OCI-LY3 (cell line): ENCODE data around the gene ATP1B1.

Experiments
- CTCF ChIP-seq: fragments of 200-600, 300-600 bp; sonication (generic); IDR thresholded peaks from 2 replicates; pipeline ENCODE4 v1.5.1; 2014; ENCODE audit warnings: antibody characterized with exemption, low read length, low read depth
- EZH2phosphoT487 ChIP-seq: fragments of 200-600 bp; shearing (Covaris generic); IDR thresholded peaks from 2 replicates; pipeline ENCODE4 v1.6.1; 2018; ENCODE audit warnings: antibody characterized with exemption, mixed run types, low read depth

- TF ChIP-seq EZH2phosphoT487 (no peak), CTCF (no peak)
These were observed 54.5 kb downstream of the ATP1B1 start for GRCh38 chr1:169160845-169161495.
